Fibroblast of pulmonary artery (primary cell): Measurements from ENCODE around the gene GGT7.

Experiments used
- DNase-seq: peaks from one replicate; pipeline ENCODE4 v3.0.0-alpha.2; 2010; ENCODE audit warnings: low read depth
- H3K4me3 ChIP-seq: replicated peaks from 2 replicates; pipeline ENCODE4 v1.5.1; 2011; ENCODE audit warnings: low read depth, mild to moderate bottlenecking, control low read depth, low read length, moderate library complexity
- CTCF ChIP-seq: IDR thresholded peaks from 2 replicates; pipeline ENCODE4 v1.5.1; 2011; ENCODE audit warnings: mild to moderate bottlenecking, control low read depth, low read length, inconsistent platforms; ENCODE audit errors: missing control alignments

The GGT7 gene

GRCh38 chr20:34824806-34825529 is 47.7 kb downstream of the GGT7 start:
- DNase-seq, result peak; percentile 31
- no peak for TF ChIP-seq CTCF
- H3K4me3 ChIP-seq, result peak overlapping the region; percentile 96

GRCh38 chr20:34824452-34824805 is 48.2 kb downstream of the GGT7 start:
- TF ChIP-seq CTCF, result no peak
- DNase-seq, result peak; percentile 56
- peak overlapping the region; percentile 96 for H3K4me3 ChIP-seq

- no peak for TF ChIP-seq CTCF
- no peak for DNase-seq
- peak overlapping the region; percentile 96 for H3K4me3 ChIP-seq
These were observed 48.6 kb downstream of the GGT7 start for GRCh38 chr20:34824026-34824425.

GRCh38 chr20:34820805-34821578 is 51.7 kb downstream of the GGT7 start:
- no peak overlapping the region for H3K4me3 ChIP-seq
- no peak for DNase-seq
- no peak for TF ChIP-seq CTCF

GRCh38 chr20:34817801-34818200 is 54.9 kb downstream of the GGT7 start:
- TF ChIP-seq CTCF, result no peak
- DNase-seq, result no peak
- no peak overlapping the region for H3K4me3 ChIP-seq

- TF ChIP-seq CTCF, result no peak
- no peak overlapping the region for H3K4me3 ChIP-seq
- no peak for DNase-seq
These were observed 55.6 kb downstream of the GGT7 start for GRCh38 chr20:34817072-34817471.
